GM19193 (cell line): Measurements from ENCODE around the gene PRC1.

Source experiments
- POLR2A ChIP-seq: IDR thresholded peaks from 4 replicates; pipeline ENCODE4 v1.6.1; 2011; ENCODE audit not compliant: insufficient read depth, insufficient read length; ENCODE audit errors: extremely low read depth

PRC1 gene, protein sequence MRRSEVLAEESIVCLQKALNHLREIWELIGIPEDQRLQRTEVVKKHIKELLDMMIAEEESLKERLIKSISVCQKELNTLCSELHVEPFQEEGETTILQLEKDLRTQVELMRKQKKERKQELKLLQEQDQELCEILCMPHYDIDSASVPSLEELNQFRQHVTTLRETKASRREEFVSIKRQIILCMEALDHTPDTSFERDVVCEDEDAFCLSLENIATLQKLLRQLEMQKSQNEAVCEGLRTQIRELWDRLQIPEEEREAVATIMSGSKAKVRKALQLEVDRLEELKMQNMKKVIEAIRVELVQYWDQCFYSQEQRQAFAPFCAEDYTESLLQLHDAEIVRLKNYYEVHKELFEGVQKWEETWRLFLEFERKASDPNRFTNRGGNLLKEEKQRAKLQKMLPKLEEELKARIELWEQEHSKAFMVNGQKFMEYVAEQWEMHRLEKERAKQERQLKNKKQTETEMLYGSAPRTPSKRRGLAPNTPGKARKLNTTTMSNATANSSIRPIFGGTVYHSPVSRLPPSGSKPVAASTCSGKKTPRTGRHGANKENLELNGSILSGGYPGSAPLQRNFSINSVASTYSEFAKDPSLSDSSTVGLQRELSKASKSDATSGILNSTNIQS

DNA sequence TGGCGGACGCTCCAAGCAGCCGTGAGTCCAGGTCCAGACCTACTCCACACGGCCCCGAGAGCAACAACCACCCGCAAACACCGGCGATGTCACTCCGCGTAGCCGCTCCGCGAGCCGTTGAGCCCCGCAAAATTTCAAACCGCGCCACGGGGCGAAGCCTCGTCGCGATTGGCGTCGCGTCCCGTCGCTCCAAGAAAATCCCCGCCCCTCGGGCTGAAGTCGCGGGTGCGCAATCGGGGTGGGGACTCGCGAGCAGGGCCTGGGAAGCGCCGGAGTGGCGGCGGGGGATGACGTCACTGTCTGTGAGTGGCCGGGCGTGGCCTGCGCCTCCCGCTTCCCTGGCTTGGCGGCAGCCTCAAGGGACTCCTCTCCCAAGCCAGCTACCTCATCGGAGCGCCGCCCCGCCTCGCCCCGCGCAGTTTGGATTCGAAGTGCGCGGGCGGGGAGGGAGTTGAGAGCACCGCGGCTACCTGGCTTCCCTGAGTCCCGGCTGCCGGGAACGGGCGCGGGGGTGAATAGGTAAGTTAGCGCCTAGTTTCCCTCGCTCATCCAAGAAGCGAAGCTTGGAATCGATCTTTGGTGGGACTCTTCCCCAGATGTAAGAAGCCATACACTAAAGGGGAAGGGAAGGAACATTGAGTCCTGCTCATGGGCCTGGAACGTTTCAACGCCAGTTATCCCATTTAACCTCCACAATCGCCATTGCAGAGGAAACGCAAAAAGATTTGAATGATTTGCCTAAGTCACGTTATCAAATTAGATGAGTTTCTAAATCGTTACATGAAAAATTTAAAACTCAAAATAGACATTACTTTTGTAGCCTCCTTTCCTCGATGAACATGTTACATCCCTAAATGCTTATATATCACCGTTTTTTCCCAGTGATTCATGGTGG is at the start of gene PRC1:
PRC1 (minus strand) TSS at position 119 of the 895 bp plus-strand sequence; CDS start at position 1, 118 bp downstream.
- TF ChIP-seq POLR2A: peak; percentile 79

DNA sequence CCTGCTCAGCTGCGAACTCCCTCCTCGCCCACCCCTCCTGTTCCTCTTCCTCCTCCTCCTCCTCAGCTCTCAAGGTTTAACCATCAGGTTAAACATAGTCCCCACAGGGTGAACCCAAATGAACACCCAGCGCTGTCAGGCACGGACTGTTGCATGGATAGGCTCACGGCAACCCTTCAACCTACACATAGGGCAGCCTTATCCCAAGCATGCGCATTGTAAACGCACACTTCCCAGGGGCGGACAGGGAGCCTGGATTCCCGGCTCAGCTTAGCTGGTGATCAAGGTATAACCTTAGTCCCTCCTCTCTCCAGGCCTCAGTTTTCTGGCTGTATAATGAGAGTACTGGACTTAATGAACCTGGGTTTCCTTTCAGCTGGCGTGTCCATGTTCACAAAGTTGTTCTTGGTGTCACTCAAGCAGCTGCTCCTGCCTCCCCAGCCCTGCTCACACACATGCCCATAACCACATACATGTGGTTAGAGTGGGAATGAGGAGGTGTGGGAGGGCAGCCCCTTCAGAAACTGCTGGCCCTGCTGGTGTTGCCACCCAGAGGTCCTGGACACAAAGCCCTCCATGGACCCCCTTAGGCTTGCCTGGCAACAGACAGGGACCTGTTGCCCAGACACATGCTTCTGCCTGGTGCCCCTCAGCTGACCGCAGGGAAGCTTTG is 49.0 kb upstream of the PRC1 start:
- no peak for TF ChIP-seq POLR2A

DNA sequence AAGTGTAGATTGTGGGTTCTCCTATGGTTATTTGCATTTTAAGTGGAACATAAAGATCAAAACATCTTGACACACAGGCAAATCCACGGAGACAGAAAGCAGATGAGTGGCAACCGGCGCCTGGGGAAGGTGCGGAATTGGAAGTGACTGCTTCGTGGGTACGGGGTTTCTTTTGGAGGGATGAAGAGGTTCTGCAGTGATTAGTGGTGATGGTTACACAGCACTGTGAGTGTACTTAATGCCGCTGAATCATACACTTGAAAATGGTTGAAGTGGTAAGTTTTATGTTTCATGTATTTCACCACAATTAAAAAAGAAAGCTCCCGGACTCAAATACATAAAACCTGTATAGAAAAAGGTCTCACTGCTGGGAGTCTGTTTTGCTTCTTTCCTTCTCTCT is 46.5 kb upstream of the PRC1 start:
- no peak for TF ChIP-seq POLR2A

DNA sequence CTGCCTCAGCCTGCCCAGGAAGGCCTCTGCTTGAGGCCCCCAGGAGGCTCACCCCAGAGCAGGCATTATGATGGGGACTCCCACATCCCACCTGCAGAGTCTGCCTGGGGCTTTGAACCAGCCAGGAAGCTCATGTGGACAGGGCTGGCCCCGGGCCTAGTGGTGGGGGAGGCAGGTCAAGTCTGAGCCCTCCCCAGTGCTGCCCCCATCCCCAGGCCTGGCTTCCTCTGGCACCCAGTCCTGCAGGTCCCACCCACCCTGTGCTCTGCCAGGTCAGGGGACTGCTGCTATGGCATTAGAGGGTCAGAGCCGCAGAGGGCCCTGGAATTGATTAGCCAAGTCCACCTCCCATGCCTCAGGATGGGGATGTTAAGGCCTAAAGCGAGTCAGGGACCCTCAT is 45.7 kb upstream of the PRC1 start:
- TF ChIP-seq POLR2A: no peak

DNA sequence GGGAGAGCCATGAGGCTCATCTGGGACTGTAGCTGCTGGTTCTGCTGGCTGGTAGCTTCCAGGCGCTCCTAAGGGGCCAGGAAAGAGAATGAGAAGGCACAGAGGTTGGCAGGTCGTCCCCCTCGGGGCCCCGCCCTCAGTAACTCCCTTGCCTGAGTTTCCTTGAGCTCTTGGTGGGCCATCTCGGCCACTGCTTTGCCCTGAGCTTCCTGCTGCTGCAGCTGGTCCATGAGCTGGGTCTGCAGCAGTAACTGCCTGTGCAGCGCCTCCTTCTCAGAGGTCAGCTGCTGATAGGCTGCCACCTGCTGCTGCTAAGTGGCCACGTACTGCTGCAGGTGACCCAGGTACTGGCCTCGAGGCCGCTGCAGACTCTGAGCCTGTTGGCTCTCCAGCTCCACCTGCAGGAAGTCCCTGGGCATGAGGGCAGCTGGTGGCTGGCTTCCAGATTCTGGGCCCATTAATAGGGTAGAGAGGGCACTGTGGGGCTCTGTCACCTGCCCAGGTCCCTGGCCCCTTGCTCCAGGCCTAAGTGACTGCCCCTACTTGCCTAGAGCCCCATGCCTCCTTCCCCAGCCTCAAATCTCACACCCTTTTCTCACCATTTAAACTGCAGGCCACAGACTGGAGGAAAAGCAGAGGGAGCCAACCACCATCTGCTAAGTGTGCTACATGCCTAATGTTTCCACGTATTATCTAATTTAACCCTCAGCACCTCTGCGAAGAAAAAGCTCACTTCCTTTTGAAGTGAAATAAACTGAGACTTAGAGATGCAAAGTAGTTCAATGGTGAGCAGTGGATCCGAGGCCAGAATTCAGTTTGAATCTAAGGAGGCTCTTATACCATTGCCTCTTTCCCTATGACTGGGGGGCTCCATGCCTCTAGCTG is 38.8 kb upstream of the PRC1 start:
- TF ChIP-seq POLR2A: no peak

DNA sequence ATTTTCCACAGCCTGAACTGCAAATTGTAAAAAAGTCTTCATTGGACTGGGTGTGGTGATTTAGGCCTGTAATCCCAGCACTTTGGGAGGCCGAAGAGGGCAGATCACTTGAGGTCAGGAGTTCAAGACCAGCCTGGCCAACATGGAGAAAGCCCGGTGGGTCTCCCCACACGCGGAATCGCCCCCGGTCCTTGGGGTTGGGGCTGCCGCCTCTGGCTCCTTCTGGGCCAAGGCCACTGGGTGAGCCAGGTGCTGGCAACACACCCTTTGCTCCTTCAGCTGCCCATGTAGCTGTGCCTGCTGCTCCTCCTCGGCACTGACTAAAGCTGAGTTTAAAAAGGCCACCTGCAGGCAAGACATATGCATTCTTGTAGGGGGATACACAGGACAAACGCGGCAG is 37.5 kb upstream of the PRC1 start:
- no peak for TF ChIP-seq POLR2A

DNA sequence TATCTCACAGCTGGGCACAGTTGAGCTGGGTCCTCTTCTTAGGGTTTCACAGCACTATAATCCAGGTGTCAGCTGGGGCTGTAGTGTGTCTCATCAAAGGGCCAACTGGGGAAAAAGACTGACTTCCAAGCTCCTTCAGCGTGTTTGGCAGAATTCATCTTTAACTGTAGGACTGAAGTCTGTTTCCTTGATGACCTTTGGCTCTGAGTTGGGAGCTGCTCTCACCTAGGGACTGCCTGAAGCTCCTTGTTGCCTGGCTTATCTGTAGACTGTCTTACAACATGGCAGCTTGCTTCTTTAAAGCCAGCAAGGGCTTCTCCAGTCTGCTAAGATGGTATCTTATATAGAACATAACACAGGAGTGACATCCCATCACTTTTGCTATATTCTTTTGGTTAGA is 33.3 kb upstream of the PRC1 start:
- no peak for TF ChIP-seq POLR2A

DNA sequence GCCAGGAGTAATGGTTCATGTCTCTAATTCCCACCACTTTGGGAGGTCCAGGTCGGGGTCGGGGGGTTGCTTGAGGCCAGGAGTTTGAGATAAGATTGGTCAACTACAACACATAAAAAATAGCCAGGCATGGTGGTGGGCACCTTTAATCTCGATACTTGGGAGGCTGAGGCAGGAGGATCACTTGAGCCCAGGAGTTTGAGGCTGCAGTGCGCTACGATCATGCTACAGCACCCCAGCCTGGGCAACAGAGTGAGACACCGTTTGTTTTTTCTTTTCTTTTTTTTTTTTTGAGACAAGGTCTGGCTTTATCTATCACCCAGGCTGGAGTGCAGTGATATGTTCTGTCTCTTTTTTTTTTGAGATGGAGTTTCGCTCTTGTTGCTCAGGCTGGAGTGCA is 29.4 kb upstream of the PRC1 start:
- TF ChIP-seq POLR2A: no peak

DNA sequence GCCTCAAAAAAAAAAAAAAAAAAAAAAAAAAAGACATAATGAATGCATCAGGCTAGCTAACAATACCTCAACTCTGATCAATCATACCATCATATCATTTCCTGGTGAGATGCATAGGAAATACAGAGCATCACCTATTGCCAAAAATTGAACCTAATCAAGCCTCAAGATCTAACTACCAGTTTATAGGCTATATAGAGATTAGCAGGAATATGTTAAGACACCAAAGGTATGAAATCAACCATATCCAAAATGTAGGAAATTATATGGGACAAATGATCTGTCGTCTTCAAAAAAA is 28.4 kb upstream of the PRC1 start:
- no peak for TF ChIP-seq POLR2A

DNA sequence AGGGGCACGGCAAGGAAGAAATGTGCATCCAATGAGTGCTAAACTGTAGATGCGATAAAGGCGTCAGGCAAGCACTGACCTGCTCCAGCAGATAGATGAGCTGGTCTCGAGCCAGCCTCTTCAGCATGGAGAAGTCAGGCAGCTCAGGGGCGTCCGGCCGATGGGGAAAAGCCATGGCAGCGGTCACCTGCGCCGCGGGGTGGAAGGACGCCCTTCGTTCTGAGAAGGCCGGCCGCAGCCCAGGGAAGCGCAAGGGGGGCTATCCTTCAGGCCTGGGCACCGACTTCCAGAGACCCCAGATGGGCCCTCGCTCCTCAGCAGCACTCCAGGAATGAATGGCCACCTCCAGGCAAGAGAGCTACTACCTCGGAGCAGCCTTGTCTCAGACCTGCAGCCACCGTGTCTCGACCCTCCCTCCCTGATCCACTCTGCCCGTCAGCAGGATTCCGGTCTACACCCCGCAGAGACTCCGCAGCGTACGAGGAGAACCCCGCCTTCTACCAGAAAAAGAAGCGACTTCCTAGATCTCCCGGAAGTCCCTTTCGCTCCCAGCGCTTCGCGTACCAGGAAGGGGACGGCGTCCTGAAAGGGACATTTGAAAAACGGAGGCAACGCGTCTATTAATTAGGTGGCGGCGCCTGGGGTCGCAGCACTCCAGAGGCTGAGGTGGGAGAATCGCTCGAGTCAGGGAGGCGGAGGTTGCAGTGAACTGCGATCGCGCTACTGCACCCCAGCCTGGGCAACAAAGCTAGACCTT is 27.9 kb upstream of the PRC1 start, which contains the start of gene VPS33B:
VPS33B (minus strand) TSS at position 520 of the 757 bp plus-strand sequence; CDS start at position 175, 345 bp downstream.
- TF ChIP-seq POLR2A: peak; percentile 80

DNA sequence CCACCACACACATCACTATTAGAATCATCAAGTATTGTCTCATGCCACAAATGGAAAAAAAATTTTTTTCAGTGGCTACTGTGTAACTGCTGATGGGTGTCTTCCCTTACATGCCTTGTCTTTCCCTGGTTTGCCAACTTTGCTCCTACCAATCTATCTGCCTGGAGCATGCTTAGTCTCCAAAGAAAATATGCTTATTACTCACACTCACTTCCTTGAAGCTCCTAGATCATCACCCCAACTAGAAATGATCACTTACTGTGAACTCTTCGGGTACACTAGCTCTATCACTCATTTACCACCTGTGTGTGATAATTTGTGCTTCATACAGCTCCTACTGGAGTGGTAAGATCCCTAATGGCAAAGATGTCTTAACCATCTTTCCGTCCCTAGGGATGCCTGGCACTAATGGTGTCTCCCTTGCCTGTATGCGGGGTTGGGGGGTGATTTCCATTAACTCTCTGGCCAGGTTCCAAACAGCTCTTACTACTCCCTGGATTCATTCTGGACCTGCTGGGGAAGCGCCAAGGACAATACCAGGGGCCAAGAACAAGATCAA is 27.3 kb upstream of the PRC1 start:
- TF ChIP-seq POLR2A: no peak

DNA sequence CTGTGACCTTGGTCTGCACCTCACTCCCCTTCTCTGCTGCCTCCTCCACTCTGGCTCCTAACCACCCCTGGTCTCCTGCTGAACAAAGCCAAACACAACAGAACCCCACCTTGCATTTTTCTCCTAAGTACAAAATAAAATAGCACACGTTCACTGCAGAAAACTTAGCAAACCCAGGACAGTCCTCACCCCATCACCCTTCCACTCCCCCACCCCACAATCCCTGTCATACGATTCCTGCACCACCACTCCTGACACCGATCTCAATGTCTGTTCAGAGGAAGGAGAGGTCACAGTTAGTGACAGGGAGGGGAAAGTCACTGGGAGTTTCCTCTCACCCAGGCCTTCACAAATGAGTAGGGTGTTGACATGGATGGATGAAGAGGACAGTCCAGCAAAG is 23.8 kb upstream of the PRC1 start:
- no peak for TF ChIP-seq POLR2A

DNA sequence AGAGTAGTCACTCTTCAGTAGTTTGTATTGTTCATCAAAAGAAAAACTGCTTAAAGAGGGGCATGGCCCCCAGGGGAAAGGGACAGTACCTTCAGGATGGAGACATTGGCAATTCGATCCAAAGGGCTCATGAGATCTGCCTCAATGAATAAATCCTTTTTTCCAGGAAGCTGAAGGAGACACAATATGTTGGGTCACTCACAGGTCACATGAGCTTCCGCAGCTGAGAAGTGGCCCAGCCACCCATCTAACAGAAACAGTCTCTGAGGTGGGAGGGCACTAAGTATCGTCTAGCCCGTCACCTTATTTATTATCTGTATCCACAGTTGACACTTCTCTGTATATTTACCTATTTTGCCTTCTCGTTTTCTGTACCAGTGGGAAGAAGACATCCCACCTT is 23.4 kb upstream of the PRC1 start:
- no peak for TF ChIP-seq POLR2A
